BLaER1 treated with 17β-estradiol and CSF1 and Interleukin-3, amounts not matched to agents 10 nM and 100 nM (cell line): ENCODE data around the gene OR2G6.
"Not testable (repeated sequence)": the region's sequence is repeated elsewhere in the genome, so short reads cannot be mapped to it uniquely, and the experiment has no call there.

Experiments used
- H3K27ac ChIP-seq, 11 experiments: shearing (Covaris generic); formaldehyde crosslinking; 2 replicates each; pipeline ENCODE4 v1.8.1; 2022
- H3K27me3 ChIP-seq, 11 experiments: shearing (Covaris generic); formaldehyde crosslinking; 2 replicates each; pipeline ENCODE4 v1.8.1; 2022
- H3K36me3 ChIP-seq, 11 experiments: shearing (Covaris generic); formaldehyde crosslinking; 2 replicates each; pipeline ENCODE4 v1.8.1; 2022
- H3K4me1 ChIP-seq, 10 experiments: shearing (Covaris generic); formaldehyde crosslinking; 2 replicates each; pipeline ENCODE4 v1.8.1; 2022
- H3K4me2 ChIP-seq, 11 experiments: shearing (Covaris generic); formaldehyde crosslinking; 2 replicates each; pipeline ENCODE4 v1.8.1; 2022
- H3K4me3 ChIP-seq, 10 experiments: shearing (Covaris generic); formaldehyde crosslinking; 2 replicates each; pipeline ENCODE4 v1.8.1; 2022
- H3K9ac ChIP-seq, 11 experiments: shearing (Covaris generic); formaldehyde crosslinking; 2 replicates each; pipeline ENCODE4 v1.8.1; 2022
- H3K9me3 ChIP-seq, 11 experiments: shearing (Covaris generic); formaldehyde crosslinking; replicated peaks in 1 of 11; 2 replicates each; pipeline ENCODE4 v1.8.1; 2022
- H4K20me1 ChIP-seq, 11 experiments: shearing (Covaris generic); formaldehyde crosslinking; 2 replicates each; pipeline ENCODE4 v1.8.1; 2022
- Cebpa-rat ChIP-seq, 11 experiments: shearing (Covaris generic); IDR thresholded peaks; 2 replicates each; pipeline ENCODE4 v1.8.1; 2022

Gene OR2G6

DNA sequence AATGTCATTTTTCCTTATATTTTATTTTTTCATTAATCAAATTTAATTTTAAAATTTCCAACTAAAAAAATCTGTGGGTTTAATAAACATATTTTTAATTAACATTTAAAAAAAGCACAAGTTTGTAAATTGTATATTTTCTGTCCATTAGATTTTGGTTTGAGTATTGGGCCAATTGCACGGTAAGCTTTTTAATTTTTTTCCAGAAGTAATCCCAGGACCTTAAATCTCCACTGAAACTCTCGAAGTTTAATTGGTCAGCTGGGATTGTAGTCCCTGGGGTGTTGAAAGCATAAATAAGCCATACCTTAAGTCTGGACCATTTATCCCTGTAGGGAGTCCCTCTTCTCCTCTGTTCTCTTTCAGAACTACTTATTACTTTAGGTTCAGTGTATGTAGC is at the start of gene OR2G6:
OR2G6 (plus strand) TSS at position 301 of the 400 bp plus-strand sequence. CDS start 13,574 bp downstream, outside the sequence.
- not testable (repeated sequence) for H3K4me2 ChIP-seq, H3K27me3 ChIP-seq, H3K4me3 ChIP-seq, H3K9me3 ChIP-seq, H4K20me1 ChIP-seq, H3K36me3 ChIP-seq, H3K9ac ChIP-seq, H3K27ac ChIP-seq, H3K4me1 ChIP-seq

DNA sequence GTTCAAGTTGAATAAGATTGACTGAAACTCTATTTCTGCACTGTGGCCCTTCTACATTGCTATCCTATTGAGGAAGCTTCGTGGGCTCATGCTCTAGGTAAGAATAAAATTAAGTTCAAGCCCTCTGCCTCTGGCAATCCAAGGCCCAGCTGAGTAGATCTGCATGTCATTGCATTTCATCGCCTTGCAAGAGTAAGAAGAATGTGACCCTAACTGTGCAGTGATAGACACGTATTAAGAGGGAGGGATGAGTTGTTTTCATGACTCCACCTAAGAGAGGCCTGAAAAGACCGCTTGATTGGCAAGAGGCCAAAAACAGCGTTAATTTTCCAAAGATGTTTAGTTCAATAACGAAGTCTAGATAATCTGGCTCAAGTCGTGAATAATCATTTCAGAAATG is 48.8 kb upstream of the OR2G6 start:
- H3K27ac ChIP-seq, H3K4me3 ChIP-seq, H4K20me1 ChIP-seq, H3K4me1 ChIP-seq, H3K9me3 ChIP-seq, H3K27me3 ChIP-seq, H3K4me2 ChIP-seq, H3K9ac ChIP-seq, H3K36me3 ChIP-seq: not testable (repeated sequence)

DNA sequence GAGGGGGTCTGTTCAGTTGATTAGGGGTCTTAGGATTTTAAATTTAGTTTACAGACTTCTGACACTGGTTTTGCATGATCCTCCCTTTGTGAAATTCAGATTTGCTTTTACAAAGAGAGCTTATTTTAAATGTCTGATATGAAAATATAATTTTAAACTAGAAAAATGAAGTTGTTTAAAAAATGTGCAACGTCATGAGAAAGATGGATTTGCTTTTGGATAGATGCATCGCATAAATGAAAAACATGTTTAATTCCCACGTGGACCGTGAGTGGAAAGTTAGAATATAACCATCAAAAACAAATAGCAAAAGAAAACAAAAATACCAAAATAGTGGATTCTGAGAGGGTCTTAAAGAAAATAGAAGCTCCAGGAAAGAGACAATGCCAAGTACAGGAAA is 36.7 kb upstream of the OR2G6 start:
- Histone ChIP-seq H3K27me3 (no peaks in the 10 kb centered on the region), H3K4me1 (no peaks in the 10 kb centered on the region), H3K9me3 (no peaks in the 10 kb centered on the region), H3K9ac (no peak overlapping the region), H3K27ac (no peak overlapping the region), H4K20me1 (no peaks in the 10 kb centered on the region), H3K4me2 (no peak overlapping the region), H3K36me3 (no peaks in the 10 kb centered on the region), H3K4me3 (no peak overlapping the region)
- no peak for TF ChIP-seq Cebpa-rat (IDR thresholded peaks at IDR 0.05)

DNA sequence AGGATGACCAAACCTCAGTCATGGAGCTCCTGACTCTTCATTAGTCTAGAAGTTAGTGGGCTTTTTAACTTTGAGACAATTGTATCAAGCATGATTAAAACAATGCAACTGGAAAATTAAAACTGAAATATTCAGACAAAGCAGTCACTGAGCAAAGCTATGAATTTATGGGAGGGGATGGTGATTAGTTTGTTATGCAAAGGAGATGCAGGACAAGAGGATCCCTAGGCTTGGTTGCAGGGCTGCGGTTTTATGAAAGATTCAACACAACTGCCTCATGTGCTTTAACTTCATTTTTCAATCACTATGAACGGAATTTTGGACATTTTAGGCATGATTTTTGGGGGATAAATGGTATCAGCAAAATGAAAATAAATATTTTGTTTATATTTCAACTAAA is 35.8 kb upstream of the OR2G6 start:
- H3K36me3 ChIP-seq, H3K4me1 ChIP-seq, H3K27ac ChIP-seq, H3K4me3 ChIP-seq, H3K9me3 ChIP-seq, H3K9ac ChIP-seq, H4K20me1 ChIP-seq, H3K27me3 ChIP-seq, H3K4me2 ChIP-seq: not testable (repeated sequence)

DNA sequence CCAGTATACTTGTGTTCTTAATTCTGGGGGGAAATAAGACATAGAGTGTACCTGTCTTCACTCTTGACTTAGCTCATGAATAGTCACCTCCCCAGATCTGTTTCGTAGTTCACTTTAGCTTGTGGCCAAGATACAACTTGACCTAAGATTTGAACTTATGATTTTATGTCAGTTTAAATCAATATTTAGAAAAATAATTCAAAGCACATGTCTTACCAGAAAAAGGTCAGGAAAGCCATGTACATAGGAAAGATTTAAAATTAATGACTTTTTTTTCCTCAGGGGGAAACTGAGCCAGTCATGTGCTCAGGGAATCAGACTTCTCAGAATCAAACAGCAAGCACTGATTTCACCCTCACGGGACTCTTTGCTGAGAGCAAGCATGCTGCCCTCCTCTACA is 34.8 kb upstream of the OR2G6 start, which contains the start of gene OR2T3:
OR2T3 (plus strand) TSS at position 301 of the 400 bp plus-strand sequence; CDS start at position 301, 0 bp downstream.
- H3K9me3 ChIP-seq, H4K20me1 ChIP-seq, H3K4me1 ChIP-seq, H3K36me3 ChIP-seq, H3K4me2 ChIP-seq, H3K27me3 ChIP-seq, H3K4me3 ChIP-seq, H3K27ac ChIP-seq, H3K9ac ChIP-seq: not testable (repeated sequence)

DNA sequence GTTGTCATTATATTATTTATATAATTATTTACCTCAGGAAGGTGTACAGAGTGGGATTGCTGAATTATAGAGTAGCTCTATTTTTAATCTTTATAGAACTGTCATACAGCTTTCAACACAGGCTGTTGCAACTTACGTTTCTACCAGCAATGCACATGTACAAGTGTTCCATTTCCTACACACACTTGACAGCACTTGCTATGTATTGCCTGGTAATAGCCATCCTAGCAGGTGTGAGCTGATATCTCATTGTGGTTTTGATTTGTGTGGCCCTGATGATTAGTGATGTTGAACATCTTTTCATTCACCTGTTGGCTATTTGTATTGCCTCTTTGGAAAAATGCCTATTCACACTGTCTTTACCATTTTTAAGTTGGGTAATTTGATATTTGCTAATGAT is 32.2 kb upstream of the OR2G6 start:
- H3K27ac ChIP-seq, H3K36me3 ChIP-seq, H3K4me3 ChIP-seq, H3K9ac ChIP-seq, H3K4me2 ChIP-seq, H3K9me3 ChIP-seq, H3K4me1 ChIP-seq, H3K27me3 ChIP-seq, H4K20me1 ChIP-seq: not testable (repeated sequence)

DNA sequence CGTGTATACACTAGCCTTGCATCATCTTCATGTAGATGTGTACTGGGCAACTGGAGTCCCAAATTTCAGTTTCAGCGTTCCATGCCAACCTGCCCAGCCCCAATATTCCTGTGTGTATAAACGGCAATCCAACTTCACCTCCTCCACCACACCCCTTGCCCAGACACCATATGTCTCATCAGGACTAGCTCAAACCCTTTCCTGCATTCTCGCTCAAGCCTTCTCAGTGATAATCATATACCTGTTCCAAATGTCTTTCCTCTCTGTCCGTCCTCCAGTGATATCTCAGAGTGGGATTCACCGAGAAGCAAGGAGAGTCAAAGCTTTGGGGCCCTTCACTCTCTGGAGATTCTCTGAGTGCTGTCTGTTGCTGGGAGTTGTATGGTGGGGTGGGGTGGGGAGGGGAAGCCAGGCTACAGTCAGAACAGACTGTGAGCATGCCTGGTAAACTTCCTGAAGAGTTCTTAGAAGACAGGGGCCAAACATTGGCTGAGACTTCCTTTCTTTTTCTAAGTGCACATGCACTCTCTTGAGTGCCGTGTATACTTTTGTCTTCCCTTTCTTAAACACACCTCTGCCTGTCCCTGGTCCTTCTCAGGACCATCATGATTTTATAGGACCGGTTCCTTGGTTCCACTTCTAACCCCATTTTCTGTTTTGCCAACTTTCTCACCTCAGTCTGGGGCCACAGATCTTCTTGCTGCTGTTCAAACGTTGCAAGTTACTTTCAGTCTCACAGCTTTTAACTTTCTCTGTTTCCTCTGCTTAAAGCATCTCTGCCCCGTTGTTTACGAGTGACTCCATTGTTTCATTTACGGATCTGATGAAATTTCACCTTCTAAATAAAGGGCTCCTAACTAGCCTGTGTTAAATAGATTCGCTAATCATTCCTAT is 25.9 kb upstream of the OR2G6 start:
- H3K9ac ChIP-seq, H4K20me1 ChIP-seq, H3K9me3 ChIP-seq, H3K36me3 ChIP-seq, H3K4me3 ChIP-seq, H3K4me1 ChIP-seq, H3K4me2 ChIP-seq, H3K27ac ChIP-seq, H3K27me3 ChIP-seq: not testable (repeated sequence)

DNA sequence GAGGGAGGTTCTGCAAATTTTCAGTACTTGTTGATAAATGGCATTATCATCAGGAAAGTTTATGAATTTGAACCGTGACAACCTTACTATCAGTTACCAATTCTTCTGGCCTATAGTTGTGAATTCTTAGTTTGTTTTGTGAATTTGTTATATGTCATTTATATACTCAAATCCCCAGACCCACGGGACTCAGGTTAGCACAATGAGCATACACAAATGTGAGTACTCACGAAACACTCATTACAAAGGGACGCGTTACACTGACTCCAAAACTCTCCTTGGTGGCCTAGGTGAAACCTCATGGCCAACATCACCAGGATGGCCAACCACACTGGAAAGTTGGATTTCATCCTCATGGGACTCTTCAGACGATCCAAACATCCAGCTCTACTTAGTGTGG is 19.6 kb upstream of the OR2G6 start, which contains the start of gene OR2T5:
OR2T5 (plus strand) TSS at position 301 of the 400 bp plus-strand sequence; CDS start at position 301, 0 bp downstream.
- not testable (repeated sequence) for H3K27ac ChIP-seq, H3K27me3 ChIP-seq, H4K20me1 ChIP-seq, H3K9ac ChIP-seq, H3K9me3 ChIP-seq, H3K4me2 ChIP-seq, H3K4me1 ChIP-seq, H3K36me3 ChIP-seq, H3K4me3 ChIP-seq

DNA sequence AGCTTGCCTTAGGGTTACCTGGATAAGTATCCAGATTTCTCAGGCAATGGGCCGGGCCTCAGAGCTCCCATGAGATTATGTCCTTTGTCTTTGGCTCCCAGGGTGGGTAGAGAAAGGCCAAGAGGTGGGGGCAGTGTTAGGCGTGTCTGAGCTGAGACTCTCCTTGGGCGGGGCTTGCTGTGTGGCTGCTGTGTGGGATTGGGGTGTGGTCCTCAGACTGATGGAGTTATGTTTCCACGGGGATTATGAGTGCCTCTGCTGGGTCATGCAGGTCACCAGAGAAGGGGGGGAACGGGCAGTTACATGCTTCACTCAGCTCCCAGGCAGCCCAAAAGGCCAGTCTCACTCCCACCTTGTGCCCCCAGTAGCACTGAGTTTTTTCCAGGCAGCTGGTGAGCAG is 11.2 kb upstream of the OR2G6 start:
- not testable (repeated sequence) for H4K20me1 ChIP-seq, H3K36me3 ChIP-seq, H3K4me3 ChIP-seq, H3K9me3 ChIP-seq, H3K4me2 ChIP-seq, H3K9ac ChIP-seq, H3K4me1 ChIP-seq, H3K27ac ChIP-seq, H3K27me3 ChIP-seq

DNA sequence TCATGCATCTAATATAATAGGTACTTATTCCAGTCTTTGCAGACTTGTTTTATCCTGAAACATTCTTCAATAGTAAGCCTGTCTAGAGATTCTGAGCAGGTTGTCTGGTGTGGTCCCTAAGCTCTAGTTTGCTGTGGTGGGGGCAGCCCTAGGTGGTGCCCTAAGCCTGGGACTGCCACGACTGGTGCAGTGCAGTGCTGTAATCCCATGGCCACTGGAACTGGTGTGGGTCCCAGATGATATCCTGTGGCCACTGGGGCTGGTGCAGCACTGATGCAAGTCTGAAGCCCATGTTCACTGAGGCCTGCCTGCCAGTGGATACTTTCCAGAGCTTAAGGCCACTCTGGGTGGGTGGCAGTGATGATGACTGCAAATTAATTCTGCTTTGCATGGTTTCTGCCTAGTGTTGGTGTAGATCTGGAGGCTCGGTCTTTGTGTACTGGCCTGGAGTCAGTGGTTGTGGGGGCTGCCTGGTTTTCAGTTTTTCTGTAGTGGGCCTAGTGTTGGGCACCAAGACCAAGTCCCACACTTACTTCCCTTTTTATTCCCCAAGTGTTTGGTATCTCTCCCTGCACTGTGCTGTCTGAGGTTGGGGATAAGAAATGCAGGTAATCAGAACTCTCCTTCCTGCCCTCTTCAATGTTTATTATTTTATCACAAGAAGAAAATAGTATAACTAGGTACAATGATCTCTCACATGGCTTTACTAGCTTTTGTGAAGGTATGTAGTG is 7.4 kb upstream of the OR2G6 start:
- H4K20me1 ChIP-seq, H3K9ac ChIP-seq, H3K4me1 ChIP-seq, H3K4me3 ChIP-seq, H3K27me3 ChIP-seq, H3K36me3 ChIP-seq, H3K9me3 ChIP-seq, H3K4me2 ChIP-seq, H3K27ac ChIP-seq: not testable (repeated sequence)

DNA sequence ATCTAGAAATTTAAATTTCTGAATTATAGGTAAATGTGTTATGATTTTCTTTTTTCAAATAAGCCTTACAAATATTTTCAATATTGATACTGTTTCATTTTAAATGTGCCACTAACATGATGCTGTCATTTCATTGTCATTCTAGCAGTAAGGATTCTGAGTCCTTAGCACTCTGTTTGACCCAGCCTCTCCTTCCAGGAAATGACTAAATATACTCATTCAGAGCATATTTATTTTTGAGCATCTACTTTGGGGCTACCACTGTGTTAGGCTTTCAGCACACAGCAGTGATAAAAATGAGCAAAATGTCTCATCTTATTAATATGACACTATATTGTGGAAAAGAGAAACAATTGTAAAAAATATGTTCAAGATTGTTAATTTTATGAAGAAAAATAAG is 2.3 kb downstream of the OR2G6 start:
- not testable (repeated sequence) for H3K4me1 ChIP-seq, H3K4me3 ChIP-seq, H3K27me3 ChIP-seq, H3K36me3 ChIP-seq, H3K4me2 ChIP-seq, H3K27ac ChIP-seq, H3K9me3 ChIP-seq, H4K20me1 ChIP-seq, H3K9ac ChIP-seq
